Myocyte (in vitro differentiated cells): ENCODE data around the gene ALG14. TPM values are rescaled to one million over a fixed set of nuclear protein-coding genes. Genes with fewer than 3 reads are reported as not detected.
"Not testable (repeated sequence)": the region's sequence is repeated elsewhere in the genome, so short reads cannot be mapped to it uniquely, and the experiment has no call there.

ENCODE experiments used
- DNase-seq: peaks from one replicate; pipeline ENCODE4 v3.0.0-alpha.2; 2012; ENCODE audit warnings: low read depth
- total RNA-seq: library from RNA; depleted of rRNA; stranded (reverse); fragments of >200 nt; gene quantifications from 2 replicates; pipeline ENCODE4 v1.2.3, GENCODE V29; 2014

The ALG14 gene
- total RNA-seq, 1 donor from 2014 or later: 0.88 TPM

DNA sequence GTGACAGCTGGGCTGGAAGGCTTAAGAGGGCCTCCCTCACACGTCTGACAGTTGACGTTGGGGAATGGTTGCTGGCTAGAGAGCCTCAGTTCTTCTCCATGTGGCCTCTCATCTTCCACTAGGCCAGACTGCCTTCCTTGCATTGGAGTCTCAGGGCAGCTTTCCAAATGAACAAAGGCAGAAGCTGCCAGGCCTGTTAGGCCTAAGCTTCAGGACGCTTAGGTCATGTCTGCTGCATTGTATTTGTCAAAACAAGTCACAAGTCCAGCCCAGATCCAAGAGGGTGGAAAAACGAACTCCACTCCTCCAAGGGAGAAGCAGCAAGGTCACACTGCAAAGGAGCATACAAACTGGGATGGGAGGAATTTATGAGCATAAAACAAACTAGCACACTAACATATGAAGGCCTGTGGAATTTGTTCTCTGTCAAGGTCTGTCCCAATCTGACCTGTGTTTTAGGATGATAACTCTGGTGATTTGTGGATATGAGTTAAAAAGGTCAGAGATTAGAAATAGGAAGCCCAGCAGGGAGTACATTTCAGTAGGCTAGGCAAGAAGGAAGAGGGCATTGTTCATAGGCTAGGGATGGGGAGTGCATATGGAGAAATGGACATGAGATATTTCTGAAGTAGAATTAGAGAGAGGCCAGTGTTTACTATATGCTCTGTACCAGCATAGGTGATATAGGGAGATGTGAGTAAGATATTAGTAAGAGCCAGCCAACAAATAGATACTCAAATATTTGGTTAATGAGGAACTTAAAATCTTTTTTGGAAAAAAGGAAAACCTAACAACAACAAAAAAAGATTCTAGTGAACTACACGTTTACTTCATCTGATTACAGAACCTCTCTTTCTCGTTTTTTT, 116.8 kb downstream of the ALG14 start:
- DNase-seq: peak; percentile 16

- no peak for DNase-seq
Observed at GRCh38 chr1:94954263-94955220, 118.2 kb downstream of the ALG14 start.

GRCh38 chr1:94953746-94954145, 119.0 kb downstream of the ALG14 start:
- DNase-seq: no peak

DNA sequence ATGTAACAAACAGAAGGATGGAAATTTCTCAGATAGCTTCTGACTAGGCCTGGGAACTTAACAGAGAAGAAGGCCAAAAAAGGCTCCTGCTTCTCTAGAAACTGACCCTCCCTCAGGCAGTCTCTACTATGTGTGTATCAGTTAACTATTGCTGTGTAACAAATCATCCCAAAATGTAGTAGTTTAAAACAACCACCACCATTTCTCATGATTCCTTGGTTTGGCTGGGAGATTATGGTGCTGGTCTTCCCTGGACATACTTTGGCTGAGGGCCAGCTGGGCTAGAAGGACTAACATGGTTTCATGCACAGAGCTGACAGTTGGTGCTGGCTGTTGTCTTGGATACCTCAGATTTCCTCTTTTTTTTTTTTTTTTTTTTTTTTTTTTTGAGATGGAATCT, 119.6 kb downstream of the ALG14 start:
- DNase-seq: no peak

DNA sequence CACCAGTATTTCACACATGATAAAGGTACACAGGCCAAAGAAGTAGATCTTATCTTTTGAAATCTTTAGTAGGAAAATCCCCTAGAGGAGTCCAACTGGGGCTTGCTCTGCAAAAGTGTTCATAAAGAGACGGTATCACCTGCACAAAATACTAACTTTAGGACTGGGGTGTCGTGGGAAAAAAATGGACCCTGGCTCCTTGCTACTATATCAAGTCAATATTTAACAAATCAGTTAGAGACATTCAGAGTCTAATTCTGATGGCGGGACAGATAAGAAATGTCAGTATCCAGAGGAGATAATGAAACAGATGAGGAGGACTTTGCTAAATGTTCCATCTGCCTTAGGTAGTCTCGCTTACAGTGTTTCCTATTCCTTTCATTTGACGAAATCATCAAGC, 120.2 kb downstream of the ALG14 start:
- DNase-seq: no peak

DNA sequence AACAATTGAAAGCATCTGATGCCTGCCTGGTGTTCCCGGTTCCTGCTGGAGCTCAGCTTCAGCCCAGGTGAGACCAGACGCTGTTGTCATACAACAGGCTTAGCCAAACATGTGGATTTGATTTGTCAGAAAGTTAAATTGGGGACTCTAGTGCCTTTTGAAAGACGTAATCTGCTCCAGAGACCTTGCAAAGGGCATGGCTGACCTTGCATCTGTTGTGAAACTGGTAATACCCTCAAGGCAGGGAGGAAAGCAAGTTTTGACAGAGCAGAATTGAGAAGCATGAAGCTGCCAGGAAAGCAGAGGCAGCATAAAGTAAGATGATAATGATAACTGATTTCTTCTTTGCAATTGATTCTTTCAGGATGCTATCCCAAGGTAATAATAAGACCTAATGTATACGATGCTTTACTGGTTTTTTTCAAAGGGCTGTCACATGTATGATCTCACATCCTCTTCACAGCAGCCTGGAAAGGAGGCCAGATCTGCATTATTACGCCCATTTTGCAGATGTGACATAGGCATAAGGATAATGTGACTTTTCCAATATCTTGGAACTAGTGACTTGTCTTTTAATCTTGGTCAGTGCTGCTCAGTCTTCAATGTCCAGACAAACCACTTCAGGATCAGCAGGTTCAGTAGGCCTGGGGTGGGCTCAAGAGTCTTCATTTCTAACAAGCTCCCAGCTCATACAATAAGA, 121.1 kb downstream of the ALG14 start:
- no peak for DNase-seq

GRCh38 chr1:94951046-94951445, 121.7 kb downstream of the ALG14 start:
- DNase-seq: no peak

- no peak for DNase-seq
Observed at GRCh38 chr1:94949681-94950661, 122.8 kb downstream of the ALG14 start.

- peak; percentile 83 for DNase-seq
Observed at GRCh38 chr1:94947437-94947836, 125.3 kb downstream of the ALG14 start.

- DNase-seq: no peak
Observed at GRCh38 chr1:94946886-94947285, 125.9 kb downstream of the ALG14 start.

GRCh38 chr1:94942171-94943128, 130.3 kb downstream of the ALG14 start:
- no peak for DNase-seq

DNA sequence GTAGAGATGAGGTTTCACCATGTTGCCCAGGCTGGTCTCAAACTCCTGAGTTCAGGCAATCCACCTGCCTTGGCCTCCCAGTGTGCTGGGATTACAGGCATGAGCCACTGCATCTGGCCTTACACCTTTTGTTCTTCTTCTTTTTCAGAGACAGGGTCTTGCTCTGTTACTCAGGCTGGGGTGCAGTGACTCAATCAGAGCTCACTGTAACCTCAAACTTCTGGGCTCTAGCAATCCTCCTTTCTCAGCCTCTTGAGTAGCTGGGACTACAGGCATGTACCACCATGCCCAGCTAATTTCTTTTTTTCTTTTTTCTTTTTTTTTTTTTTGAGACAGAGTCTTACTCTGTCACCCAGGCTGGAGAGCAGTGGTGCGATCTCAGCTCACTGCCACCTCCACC, 131.3 kb downstream of the ALG14 start:
- not testable (repeated sequence) for DNase-seq

DNA sequence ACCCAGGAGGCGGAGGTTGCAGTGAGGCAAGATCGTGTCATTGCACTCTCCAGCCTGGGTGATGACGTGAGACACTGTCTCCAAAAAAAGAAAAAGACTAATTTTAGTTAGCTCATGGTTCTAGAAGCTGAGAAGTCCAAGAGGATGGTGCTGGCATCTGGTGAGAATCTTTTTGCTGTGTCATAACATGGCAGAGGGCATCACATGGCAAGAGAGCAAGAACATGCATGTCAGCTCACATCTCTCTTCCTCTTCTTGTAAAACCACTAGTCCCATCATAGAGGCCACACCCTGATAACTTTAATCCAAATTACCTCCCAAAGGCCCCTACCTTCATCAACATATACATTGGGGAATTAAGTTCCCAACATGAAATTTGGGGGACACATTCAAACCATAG, 132.0 kb downstream of the ALG14 start:
- no peak for DNase-seq

DNA sequence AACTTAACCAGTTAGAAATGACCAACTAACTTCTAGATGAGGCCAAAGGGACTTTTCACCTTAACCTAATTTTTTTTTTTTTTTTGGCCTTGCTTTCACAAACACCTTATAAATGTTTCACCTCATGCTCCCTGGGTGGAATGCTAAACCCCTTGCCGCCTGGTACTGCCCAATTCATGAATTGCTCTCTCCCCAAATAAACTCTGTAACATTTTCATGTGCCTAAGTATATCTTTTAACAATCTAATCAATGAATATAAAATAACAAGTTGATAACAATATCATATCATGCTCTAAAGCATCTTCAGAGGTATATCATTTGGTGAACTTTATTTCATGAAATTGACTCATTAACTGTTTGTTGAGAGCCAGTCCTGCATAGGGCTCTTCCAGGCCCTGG, 134.9 kb downstream of the ALG14 start:
- DNase-seq: no peak

DNA sequence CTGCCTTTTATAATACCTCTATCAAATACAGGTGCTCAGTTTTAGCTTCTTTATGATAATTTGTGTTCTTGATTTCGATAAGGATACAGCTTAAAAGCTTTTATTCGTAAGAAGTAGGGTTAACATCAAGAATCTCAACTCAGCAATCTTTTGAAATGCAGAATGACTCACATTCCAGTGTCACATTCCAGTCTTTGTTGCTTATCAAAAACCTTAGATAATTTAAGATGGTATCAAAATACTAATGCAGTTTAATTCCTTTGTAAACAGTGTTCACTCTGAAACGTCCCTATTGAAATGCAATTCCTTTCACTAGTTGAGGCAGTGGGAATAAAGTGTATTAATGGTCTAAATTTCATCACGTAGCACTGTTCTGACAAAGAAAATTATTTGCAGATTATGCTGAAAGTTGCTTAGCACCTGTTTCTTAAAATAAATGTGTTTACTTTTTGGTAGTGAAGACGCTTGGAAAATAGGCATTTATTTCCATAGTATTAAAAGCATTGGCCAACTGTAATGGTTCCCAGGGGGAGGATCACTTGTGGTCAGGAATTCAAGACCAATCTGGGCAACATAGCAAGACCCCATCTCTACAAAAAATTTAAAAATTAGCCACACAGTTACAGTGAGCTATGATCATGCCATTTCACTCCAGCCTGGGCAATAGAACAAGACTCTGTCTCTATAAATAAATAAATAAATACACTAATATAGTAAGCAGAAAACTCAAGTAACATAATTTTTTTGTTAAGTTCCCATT, 135.7 kb downstream of the ALG14 start:
- no peak for DNase-seq

- DNase-seq: no peak
Observed at GRCh38 chr1:94935476-94935875, 137.3 kb downstream of the ALG14 start.

- no peak for DNase-seq
Observed at GRCh38 chr1:94935034-94935433, 137.7 kb downstream of the ALG14 start.

GRCh38 chr1:94934551-94934950, 138.2 kb downstream of the ALG14 start:
- DNase-seq: no peak
